ENCODE measurements around the gene CPNE5. TPM values are rescaled to one million over a fixed set of nuclear protein-coding genes. Genes with fewer than 3 reads are reported as not detected.

The CPNE5 gene
- total and polyA plus RNA-seq, 10 donors = 9.5 to 33.4 (median 19.3) TPM

GRCh38 chr6:36862848-36863382 is 23.7 kb upstream of the CPNE5 start:
- Histone ChIP-seq H3K4me3 (no peak overlapping the region), H3K36me3 (peaks cover 0 to 88% (median 24%) of the 10 kb centered on the region in 6 donors), H3K27me3 (replicated peaks in 1 of 7) (no peaks in the 10 kb centered on the region), H3K4me1 (peaks cover 0 to 12% (median 0%) of the 10 kb centered on the region in 6 donors), H3K27ac (no peak overlapping the region), H3K9me3 (no peaks in the 10 kb centered on the region)
- TF ChIP-seq POLR2AphosphoS5 (IDR thresholded peaks at IDR 0.05) = no peak
- 84 to 96% (median 91%) methylated on average over 4 of the region's 4 CpGs for WGBS, 5 donors
- no peak for DNase-seq
- intact Hi-C loops (cut with DNase I; ENCODE audit: low total_unique reads) = no loop called here

GRCh38 chr6:36862164-36862847 is 23.1 kb upstream of the CPNE5 start:
- no peak for DNase-seq
- intact Hi-C loops (cut with DNase I; ENCODE audit: low total_unique reads) = no loop called here
- 84 to 96% (median 87%) methylated on average over 8 of the region's 8 CpGs for WGBS, 5 donors
- TF ChIP-seq POLR2AphosphoS5 (IDR thresholded peaks at IDR 0.05) = no peak
- no peak for TF ChIP-seq POLR2A (IDR thresholded peaks at IDR 0.05)
- TF ChIP-seq CTCF (IDR thresholded peaks at IDR 0.05 in 8 of 11, conservative IDR thresholded peaks at IDR 0.05 in 3 of 11) = no peak
- Histone ChIP-seq H3K4me3 (no peak overlapping the region), H3K27me3 (replicated peaks in 1 of 7) (no peaks in the 10 kb centered on the region), H3K36me3 (peaks cover 0 to 88% (median 23%) of the 10 kb centered on the region in 6 donors), H3K27ac (no peak overlapping the region), H3K9me3 (no peaks in the 10 kb centered on the region), H3K4me1 (peaks cover 0 to 6% (median 0%) of the 10 kb centered on the region in 6 donors)

GRCh38 chr6:36860126-36860525 is 20.9 kb upstream of the CPNE5 start:
- WGBS, 5 donors = 90 to 99% (median 92%) methylated on average over 7 of the region's 7 CpGs
- Histone ChIP-seq H3K4me3 (no peak overlapping the region), H3K9me3 (no peaks in the 10 kb centered on the region), H3K27me3 (replicated peaks in 1 of 7) (no peaks in the 10 kb centered on the region), H3K27ac (no peak overlapping the region), H3K36me3 (peaks cover 4 to 85% (median 22%) of the 10 kb centered on the region in 6 donors), H3K4me1 (peaks cover 0 to 5% (median 0%) of the 10 kb centered on the region in 6 donors)
- intact Hi-C loops (cut with DNase I; ENCODE audit: low total_unique reads) = no loop called here
- TF ChIP-seq POLR2AphosphoS5 (IDR thresholded peaks at IDR 0.05) (no peak), POLR2A (IDR thresholded peaks at IDR 0.05) (no peak), CTCF (IDR thresholded peaks at IDR 0.05 in 8 of 11, conservative IDR thresholded peaks at IDR 0.05 in 3 of 11) (no peak)
- no peak for DNase-seq

- intact Hi-C loops (cut with DNase I; ENCODE audit: low total_unique reads) = no loop called here
These were observed 19.2 kb upstream of the CPNE5 start for GRCh38 chr6:36858407-36858981.

GRCh38 chr6:36857325-36857724 is 18.1 kb upstream of the CPNE5 start:
- H3K4me1 ChIP-seq = peaks cover 0 to 22% (median 7%) of the 10 kb centered on the region in 6 donors
- H3K27ac ChIP-seq = no peak overlapping the region
- TF ChIP-seq CTCF (IDR thresholded peaks at IDR 0.05 in 8 of 11, conservative IDR thresholded peaks at IDR 0.05 in 3 of 11) (no peak), POLR2A (IDR thresholded peaks at IDR 0.05) (no peak), POLR2AphosphoS5 (IDR thresholded peaks at IDR 0.05) (no peak)
- peaks cover 4 to 84% (median 23%) of the 10 kb centered on the region in 6 donors for H3K36me3 ChIP-seq
- WGBS, 5 donors = 94 to 100% (median 98%) methylated on average over 4 of the region's 4 CpGs
- H3K4me3 ChIP-seq = no peak overlapping the region
- no peaks in the 10 kb centered on the region for H3K27me3 ChIP-seq (replicated peaks in 1 of 7)
- no peaks in the 10 kb centered on the region for H3K9me3 ChIP-seq
- DNase-seq = no peak
- intact Hi-C loops (cut with DNase I; ENCODE audit: low total_unique reads) = no loop called here

More at GRCh38 chr6:36858407-36858981, 19.2 kb upstream of the CPNE5 start:
- DNase-seq = no peak
- WGBS, 5 donors = 70 to 93% (median 87%) methylated on average over 6 of the region's 6 CpGs
- no peaks in the 10 kb centered on the region for H3K9me3 ChIP-seq
- peaks cover 4 to 85% (median 23%) of the 10 kb centered on the region in 6 donors for H3K36me3 ChIP-seq
- peaks cover 0 to 10% (median 2%) of the 10 kb centered on the region in 6 donors for H3K4me1 ChIP-seq
- H3K27me3 ChIP-seq (replicated peaks in 1 of 7) = no peaks in the 10 kb centered on the region
- TF ChIP-seq POLR2A (IDR thresholded peaks at IDR 0.05) (no peak), POLR2AphosphoS5 (IDR thresholded peaks at IDR 0.05) (peak in 1 of 3 donors; percentile 17)
- no peak overlapping the region for H3K4me3 ChIP-seq
- H3K27ac ChIP-seq = no peak overlapping the region

All from spleen (tissue), 11 donors.